ENCODE data around the gene GPATCH3.
"Not testable (repeated sequence)": the region's sequence is repeated elsewhere in the genome, so short reads cannot be mapped to it uniquely, and the experiment has no call there.

GPATCH3 gene

DNA sequence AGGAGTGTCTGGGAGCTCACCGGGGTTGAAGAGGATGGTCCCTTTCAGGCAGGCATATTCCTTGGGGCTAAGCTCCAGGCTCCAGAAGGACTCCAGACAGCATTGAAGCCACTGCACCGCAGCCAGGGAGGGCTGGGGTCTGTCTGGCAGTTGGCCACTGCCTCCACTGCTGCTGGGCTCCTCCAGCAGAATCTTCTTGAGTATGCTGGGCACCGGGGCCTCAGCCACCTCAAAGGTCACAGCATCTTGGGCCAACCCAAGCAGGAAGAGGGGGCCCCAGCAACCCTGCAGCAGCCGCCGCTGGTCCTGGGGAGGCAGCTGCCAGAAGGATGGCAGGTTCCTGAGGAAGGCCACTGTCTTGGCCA lies 13.1 kb upstream of the GPATCH3 start:
- DNase-seq (ENCODE audit: low spot score): no peak

DNA sequence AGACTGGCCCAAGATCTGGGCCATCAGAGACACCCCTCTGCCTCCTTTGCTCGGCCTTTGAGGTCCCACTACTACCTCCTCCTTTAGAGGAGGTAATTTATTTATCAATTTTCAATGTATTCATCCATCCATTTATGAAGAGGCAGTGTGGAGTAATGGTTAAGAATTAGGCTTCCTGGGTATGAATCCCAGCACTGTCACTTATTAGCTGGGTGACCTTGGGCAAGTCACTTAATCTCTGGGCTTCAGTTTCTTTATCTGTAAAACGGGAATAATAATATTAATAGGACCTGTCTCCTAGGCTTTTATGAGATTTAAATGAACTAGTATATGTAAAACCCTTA lies 11.9 kb upstream of the GPATCH3 start:
- DNase-seq (ENCODE audit: low spot score): no peak

DNA sequence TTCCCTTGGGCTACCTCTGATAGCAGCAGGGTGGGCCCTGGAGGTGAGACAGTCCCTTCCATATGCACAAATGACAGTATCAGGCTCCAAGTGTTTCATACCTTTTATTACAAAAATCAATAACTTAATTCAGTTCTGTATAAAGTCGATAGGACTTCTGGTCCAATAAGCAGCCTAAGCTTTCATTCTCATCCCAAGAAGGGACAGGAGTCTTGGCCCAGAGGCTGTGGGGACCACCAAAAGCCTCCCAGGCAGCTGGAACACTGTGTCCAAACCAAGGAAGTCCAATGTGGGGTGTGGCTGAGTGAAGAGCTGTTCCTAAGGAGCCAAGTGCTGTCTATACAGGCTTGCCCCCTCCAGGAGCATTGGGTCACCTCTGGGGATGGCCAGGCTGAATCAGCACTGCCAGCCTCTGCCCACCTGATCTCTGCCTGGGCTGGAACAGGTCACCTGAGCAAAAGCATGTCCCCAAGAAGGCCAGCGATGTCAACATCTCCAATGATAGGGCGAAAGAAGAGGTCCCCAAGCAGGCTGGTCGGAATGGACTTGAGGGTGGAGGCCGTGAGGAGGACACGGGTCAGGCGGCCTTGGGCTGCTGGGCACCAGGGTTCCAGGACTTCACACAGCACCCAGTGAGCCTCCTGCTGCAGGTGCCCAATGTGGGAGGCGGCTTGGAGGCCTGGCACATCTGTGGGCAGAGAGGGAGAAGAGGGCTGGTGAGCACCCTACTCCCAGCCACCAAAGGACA lies 11.3 kb upstream of the GPATCH3 start:
- no peak for DNase-seq (ENCODE audit: low spot score)

DNA sequence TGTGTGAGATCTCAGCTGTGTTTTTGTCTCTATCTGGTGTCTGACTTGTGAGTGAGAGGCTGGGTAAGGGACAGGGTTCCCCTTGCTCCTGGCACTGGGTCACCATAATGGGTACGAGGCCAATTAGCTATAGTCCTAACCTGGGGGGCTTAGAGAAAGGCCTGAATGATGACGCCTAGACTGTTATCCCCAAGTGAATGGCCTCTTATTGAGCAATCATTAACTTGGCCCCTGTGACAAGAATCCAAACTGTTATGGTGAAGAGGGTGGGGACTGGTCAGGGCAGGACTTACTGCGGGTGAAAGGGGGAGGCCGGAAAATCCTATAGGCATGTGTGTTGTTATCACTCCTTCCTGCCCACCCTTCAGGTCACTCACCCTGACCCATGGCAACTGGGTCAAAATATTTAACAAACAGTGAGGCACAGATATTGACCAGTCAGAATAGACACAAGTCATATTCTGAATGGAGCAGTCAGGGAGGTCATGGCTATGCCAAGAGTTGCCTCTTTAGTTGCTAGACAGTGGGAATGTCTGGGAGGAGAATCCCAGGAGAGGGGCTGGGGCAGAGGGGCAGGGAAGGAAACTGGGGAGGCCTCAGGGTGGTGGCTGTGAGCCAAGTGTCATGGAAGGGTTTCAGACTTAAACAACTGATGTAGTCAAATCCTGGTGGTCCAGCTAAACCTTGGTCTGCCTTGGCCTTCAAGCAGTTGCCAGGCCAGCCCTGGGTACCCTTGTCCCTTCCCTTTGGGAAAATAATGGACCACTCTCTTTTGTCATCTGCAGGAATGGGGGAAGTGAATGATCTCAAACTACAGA lies 10.3 kb upstream of the GPATCH3 start:
- no peak for DNase-seq (ENCODE audit: low spot score)

DNA sequence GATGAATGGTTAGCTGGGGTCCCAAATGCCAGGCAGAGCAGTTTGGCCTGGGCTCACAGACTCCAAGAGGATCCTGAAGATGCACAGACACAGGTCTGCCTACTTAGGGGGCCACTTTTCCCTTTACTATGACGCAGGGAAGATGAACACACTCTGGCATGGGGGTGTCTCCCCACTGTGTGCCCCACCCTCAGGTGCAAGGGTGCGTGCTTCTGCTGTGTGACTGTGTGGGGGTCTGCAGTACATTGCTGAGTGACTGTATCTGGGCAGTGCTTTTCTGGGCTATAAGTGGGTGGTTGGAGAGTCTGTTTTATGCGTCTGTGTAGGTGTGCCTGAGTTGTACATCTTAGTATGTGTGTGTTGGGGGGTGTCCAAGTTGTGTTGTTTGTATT lies 9.7 kb upstream of the GPATCH3 start:
- no peak for DNase-seq (ENCODE audit: low spot score)

DNA sequence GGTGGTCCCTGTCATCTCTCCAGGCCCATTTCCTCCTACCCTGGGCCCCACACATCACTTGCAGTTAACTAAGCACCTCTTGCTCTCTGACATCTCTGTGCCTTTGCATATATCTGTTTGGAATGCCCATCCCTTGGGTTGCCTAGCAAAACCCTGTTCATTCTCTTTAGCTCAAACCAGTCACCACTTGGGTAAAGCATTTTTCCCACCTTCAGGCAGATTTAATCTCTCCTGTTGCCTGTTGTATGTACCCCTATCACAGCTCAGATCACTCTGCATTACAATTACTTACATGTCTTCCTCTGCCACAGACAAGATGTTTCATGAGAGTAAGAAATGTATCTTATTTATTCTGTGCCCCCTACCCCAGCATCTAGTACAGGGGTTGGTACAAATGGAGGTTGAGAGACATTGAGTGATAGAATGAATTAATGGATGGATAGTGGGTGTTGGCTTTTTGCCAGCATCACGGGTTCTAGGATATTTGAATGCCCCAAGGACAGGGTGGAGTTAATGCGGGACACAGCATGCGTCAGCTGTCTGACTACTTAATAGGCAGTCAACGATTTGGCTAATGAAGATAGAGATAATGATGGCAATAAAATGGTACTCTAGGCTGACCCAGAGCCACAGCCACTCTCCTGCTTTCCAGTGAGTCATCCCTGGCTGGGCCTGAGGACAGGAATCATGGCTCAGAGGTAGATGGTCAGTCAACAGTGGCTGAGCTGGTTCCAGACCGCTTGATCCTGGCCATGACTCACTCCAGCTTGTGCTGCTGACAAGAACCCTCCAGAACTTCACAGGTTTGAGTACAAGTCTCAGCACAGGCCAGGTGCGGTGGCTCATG lies 7.0 kb upstream of the GPATCH3 start:
- peak; percentile 93 for DNase-seq (ENCODE audit: low spot score)

DNA sequence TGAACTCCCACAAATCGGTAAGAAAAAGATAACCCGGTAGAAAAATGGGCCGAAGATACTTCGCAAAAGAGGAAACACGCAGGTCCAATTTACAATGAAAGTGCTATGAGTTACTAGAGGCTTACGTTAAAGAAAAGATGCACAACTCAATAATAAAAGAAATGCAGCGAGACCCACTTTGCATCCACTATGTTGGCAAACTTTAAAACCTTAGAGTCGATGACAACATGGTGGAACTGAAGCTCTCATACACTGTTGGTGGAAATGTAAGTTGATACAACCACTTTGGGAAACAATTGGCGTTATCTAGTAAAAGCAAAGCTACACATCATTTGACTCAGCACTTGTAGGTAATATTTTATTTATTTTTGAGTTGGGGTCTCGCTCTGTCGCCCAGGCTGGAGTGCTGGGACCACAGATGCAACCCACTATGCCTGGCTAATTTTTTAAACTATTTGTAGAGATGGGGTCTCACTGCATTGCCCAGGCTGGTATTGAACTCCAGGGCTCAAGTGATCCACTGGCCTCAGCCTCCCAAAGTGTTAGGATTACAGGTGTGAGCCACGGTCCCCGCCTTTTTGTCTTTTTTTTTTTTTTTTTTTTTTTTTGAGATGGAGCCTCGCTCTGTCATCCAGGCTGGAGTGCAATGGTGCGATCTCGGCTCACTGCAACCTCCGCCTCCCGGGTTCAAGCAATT lies 696 bp upstream of the GPATCH3 start:
- no peak for DNase-seq (ENCODE audit: low spot score)

DNA sequence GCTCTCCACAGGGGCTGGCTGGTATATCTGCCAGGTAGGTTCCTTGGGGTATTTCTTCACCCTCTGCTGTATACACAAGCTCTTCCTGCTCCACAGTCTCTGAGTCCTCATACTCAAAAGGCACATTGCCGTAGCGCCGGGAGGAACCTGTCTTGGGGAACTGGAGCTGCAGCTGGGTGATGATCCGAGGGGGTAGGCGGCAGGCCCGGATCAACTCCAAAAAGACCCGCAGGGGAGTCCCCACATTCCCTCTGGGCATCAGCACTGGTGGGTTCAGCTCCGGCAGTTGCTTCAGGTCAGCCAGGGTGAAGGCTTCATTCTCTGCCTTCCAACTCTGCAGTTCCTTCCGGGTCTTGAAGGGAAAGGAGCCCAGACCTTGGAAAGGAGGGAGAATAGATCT lies 2.9 kb downstream of the GPATCH3 start:
- DNase-seq (ENCODE audit: low spot score): no peak

DNA sequence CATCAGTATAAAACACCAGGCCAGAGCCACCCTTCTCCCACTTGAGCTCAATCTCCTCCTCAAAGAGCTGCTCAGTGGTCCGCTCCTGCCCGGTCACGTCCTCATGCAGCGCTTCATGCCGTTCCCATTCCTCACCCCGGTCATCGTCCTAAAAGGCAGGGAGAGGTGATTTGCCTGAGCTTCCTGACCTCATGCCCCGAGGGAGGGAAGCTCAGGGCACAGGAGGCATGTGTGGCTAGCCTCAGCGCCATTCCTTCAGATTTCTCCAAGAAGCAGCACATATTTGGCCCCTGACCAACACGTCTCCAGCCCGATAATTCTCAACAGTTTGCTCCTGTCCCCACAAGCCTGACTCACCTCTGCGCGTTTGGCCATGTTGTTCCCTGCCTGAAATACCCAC lies 6.0 kb downstream of the GPATCH3 start:
- DNase-seq (ENCODE audit: low spot score): no peak

DNA sequence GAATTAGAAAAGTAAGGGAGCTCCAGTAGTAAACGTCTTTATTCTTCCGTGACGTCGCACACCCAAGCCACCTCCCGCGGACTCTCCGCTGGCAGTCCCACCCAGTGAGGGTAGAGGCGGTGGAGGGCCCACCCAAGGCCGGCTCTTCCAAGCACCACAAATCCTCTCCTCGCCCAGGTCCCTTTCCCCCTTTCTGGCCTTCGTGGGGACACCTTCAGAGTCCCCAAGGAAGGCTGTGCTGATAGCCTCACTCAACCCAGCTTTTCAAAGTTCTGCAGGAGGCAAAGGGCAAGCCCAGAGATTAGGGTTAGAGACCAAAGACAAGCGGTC lies 9.8 kb downstream of the GPATCH3 start:
- no peak for DNase-seq (ENCODE audit: low spot score)

DNA sequence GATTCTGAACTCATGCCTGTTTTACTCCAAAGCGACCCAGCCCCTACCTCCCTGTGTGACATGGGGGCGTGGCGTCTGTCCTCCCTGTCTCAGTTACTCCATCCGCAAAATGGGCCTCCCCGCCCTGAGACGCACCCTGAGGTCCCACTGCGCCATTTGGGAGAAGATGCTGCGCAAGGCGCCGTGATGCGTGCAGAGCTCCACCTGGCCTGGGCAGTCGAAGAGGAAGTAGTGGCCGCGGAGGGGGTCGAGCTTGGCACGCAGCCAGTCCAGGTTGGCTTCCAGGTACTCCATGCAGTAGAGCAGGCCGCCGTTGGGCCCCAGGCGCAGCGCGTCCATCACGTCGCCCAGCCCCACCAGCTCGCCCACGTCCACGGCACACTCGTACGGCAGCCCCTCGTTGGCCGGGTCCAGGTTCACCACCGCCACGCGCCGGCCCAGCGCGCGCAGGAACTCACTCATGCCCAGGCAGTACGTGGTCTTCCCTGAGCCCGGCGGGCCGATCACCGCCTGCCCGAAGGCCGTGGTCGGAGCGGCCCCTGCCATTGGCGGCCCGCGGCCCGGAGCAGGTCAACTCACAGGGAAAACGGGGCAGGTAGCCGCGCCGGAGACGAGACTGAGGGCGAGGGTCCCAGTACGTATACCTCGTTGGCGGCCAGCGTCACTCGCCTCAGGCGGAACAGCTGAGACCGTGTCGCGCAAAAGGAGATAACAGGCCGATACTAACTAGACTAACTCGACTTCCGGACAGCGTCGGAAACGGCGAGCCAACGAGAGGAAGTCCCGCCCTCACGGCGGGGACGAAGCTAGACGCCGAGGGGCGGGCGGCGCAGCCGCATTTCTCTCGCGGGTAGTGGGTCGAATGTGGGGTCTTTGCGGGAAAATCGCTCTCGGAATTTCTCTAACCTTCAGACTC lies 10.5 kb downstream of the GPATCH3 start, which contains the start of gene GPN2:
Gene GPN2 (minus strand): TSS at position 733 of the 916 bp plus-strand sequence. CDS start 187 bp downstream, at position 546.
- DNase-seq (ENCODE audit: low spot score): peak; percentile 89

DNA sequence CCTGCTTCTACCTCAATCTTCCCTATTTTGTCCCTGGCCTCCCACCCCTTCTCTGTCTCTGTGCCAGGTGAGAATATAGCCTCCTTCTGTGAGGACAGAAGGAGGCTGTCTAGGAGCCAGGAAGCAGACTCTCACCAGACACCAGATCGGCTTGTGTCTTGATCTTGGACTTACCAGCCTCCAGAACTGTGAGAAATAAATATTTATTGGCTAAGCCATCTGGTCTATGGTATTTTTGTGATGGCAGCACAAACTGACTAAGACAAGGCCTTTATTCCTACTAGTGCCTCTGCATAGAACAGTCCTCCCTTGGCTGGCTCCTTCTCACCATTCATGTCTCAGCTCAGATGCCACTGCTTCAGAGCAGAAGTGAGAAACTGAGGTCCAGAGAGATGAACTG lies 12.0 kb downstream of the GPATCH3 start:
- DNase-seq (ENCODE audit: low spot score): no peak

DNA sequence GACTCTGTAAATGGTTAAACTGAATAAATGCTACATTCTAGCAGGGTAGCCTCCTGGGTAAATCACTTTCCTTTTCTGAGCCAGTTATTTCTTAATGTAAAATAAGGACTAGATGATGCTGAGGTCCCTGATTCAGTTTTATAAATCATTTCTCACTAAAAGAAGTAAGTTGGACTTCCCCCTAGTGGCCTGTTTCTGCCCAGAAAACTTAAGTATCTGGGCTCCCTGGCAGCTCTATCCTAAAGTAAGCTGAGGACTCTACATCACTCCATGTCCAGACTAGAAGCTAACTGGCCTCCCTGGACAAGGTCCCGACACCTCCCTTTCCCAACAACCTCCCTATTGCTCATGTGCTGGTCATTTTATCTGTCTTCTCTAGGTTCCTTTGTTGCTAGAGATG lies 13.1 kb downstream of the GPATCH3 start:
- DNase-seq (ENCODE audit: low spot score): peak; percentile 44

DNA sequence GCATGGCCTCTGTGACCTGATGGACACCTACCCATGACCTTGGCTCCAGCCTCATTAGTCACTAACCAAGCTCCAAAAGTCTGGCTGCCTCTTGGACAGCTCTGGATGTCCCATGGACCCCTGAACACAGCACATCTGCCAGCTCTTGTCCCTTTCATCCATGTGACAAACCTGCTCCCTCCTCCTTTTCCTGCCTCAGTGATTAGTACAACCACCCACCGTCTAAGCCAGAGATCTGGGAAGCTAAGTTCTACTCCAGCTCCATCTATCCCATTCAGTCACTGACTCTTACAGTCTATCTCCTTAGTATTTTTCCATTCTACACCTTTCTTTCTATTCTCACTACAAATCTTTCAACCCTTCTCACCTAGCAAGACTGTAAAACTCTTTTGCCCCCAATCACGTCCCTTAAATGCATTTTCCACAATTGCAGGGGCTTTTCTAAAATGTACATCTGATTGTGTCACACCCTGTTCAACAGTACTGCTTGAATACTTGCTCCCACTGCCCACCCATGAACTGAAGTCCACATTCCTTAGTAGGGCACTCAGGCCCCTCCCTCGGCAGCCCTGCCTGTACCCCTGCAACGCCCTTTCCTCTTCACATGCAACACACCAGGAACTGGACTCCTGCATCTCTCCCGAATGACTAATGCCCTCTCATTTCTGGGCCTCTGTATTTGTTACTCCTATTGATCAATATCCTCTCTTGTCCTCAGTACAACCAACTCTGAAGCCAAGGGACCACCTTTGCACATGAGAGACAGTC lies 17.4 kb downstream of the GPATCH3 start:
- DNase-seq (ENCODE audit: low spot score): no peak

DNA sequence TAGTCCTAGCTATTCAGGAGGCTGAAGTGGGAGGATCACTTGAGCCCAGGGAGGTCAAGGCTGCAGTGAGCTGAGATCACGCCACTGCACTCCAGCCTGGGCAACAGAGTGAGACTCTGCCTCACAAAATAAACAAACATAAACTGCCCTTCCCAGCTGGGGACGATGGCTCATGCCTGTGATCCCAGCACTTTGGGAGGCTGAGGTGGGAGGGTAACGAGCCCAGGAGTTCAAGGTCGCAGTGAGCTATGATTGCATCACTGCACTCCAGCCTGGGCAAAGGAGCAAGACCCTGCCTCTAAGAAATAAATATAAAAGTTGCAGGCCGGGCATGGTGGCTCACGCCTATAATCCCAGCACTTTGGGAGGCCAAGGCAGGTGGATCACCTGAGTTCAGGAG lies 18.7 kb downstream of the GPATCH3 start:
- not testable (repeated sequence) for DNase-seq (ENCODE audit: low spot score)

DNA sequence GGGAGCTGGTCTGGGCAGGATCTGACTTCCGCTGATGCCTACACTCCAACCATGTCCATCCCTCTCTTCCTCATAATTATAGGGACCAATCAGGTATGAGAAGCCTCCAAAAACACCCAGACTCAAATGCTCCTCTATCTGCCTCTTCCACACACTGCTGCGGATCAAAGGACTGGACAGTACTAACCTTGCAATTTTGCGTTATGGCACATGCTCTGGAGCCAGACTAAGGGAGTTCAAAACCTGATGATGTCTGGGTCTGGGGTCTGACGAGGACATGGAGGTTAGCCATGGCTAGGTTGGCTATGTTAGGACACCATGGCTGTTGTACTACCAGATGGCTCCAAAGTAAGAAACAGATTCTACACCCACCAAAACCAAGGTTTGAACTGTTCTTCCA lies 20.5 kb downstream of the GPATCH3 start:
- DNase-seq (ENCODE audit: low spot score): no peak

DNA sequence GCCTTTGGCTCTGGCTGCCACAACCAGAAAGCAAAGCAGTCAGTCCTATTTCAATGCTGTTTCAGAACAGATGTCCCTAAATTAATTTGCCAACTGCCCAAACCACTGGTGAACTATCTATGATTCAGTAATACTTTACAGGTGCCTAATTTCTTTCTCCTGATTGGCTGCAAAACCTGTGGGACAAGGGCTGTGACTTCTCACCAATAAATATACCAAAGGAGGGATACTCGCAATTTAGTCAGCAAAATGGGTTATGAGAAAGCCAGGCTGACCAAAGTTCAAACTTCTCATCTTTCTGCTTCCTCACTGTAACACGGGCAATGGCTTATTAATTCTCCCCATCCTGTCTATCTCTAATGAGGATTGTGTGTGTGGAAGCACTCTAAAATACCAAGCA lies 22.9 kb downstream of the GPATCH3 start:
- DNase-seq (ENCODE audit: low spot score): no peak

DNA sequence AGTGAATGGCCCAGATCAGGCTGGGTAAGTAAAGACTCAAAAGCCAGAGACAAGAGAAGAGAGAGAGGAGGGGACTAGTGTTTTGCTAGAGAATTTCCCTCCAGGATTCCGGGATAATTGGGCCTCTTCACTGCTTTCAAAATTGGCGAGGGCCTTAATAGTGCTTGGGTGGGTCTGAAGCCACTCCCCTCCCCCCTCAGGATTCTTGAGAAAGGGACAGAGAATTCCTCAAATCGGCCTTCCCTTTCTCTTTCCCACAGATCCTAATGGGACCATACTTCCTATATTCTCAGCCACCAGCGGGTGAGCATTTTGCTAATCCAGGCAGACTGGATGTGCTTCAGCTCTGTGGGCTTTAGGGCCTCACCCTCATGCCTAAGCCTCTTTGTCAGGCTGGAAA lies 25.4 kb downstream of the GPATCH3 start:
- DNase-seq (ENCODE audit: low spot score): no peak

DNA sequence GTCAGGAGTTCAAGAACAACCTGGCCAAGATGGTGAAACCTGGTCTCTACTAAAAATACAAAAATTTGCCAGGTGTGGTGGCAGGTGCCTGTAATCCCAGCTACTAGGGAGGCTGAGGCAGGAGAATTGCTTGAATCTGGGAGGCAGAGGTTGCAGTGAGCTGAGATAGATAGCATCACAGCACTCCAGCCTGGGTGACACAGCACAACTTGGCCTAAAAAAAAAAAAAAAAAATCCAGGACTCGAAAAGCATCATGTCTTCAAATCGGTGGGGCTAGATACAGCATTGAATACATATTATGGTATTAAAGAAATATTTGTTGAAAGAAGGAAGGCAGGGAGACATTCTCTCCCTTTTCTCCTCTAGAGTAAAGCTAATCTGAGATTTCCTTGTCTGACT lies 27.2 kb downstream of the GPATCH3 start:
- DNase-seq (ENCODE audit: low spot score): not testable (repeated sequence)
